Mesendoderm (in vitro differentiated cells): ENCODE data around the gene WASF2.

Source experiments
- DNase-seq: peaks from one replicate; pipeline ENCODE4 v3.0.0; 2013
- H2AK5ac ChIP-seq: 2 replicates; pipeline ENCODE4 v1.6.1; 2013; ENCODE audit warnings: low read length, inconsistent platforms
- H2BK120ac ChIP-seq: 2 replicates; pipeline ENCODE4 v1.6.1; 2013; ENCODE audit warnings: low read depth, mild to moderate bottlenecking, low read length, moderate library complexity, mixed read lengths
- H2BK15ac ChIP-seq: replicated peaks from 2 replicates; pipeline ENCODE4 v1.6.1; 2013; ENCODE audit warnings: low read depth, mild to moderate bottlenecking, moderate library complexity
- H2BK5ac ChIP-seq: 2 replicates; pipeline ENCODE4 v1.6.1; 2013; ENCODE audit warnings: low read length, inconsistent platforms
- H3K18ac ChIP-seq: 2 replicates; pipeline ENCODE4 v1.6.1; 2013; ENCODE audit warnings: mild to moderate bottlenecking, low read length, mixed read lengths
- H3K23ac ChIP-seq: one replicate; pipeline ENCODE4 v1.6.1; 2013; ENCODE audit warnings: low read length
- H3K27ac ChIP-seq: 2 replicates; pipeline ENCODE4 v1.5.1; 2013; ENCODE audit warnings: low read depth, mild to moderate bottlenecking, inconsistent platforms, low read length, moderate library complexity
- H3K27me3 ChIP-seq: 2 replicates; pipeline ENCODE4 v1.6.1; 2013; ENCODE audit warnings: low read length, control low read depth, mild to moderate bottlenecking, inconsistent platforms; ENCODE audit not compliant: insufficient read depth, poor library complexity
- H3K36me3 ChIP-seq: 2 replicates; pipeline ENCODE4 v1.6.1; 2013; ENCODE audit warnings: low read length, inconsistent platforms; ENCODE audit not compliant: control insufficient read depth, insufficient read depth
- H3K4ac ChIP-seq: one replicate; pipeline ENCODE4 v1.6.1; 2013; ENCODE audit warnings: low read depth, mild to moderate bottlenecking, low read length, moderate library complexity
- H3K4me1 ChIP-seq: 2 replicates; pipeline ENCODE4 v1.6.1; 2013; ENCODE audit warnings: low read depth, low read length, inconsistent platforms; ENCODE audit not compliant: control insufficient read depth
- H3K4me2 ChIP-seq: 2 replicates; pipeline ENCODE4 v1.6.1; 2013; ENCODE audit warnings: low read length
- H3K4me3 ChIP-seq: 2 replicates; pipeline ENCODE4 v1.5.1; 2013; ENCODE audit warnings: mild to moderate bottlenecking, low read length
- H3K56ac ChIP-seq: one replicate; pipeline ENCODE4 v1.6.1; 2013; ENCODE audit warnings: low read length
- H3K79me1 ChIP-seq: 2 replicates; pipeline ENCODE4 v1.6.1; 2013; ENCODE audit warnings: low read length, inconsistent platforms
- H3K79me2 ChIP-seq: 2 replicates; pipeline ENCODE4 v1.6.1; 2013; ENCODE audit warnings: mild to moderate bottlenecking, low read length; ENCODE audit not compliant: control insufficient read depth, insufficient read depth
- H3K9ac ChIP-seq: 2 replicates; pipeline ENCODE4 v1.6.1; 2013; ENCODE audit warnings: low read length, inconsistent platforms
- H4K5ac ChIP-seq: one replicate; pipeline ENCODE4 v1.6.1; 2013; ENCODE audit warnings: low read length
- H4K8ac ChIP-seq: one replicate; pipeline ENCODE4 v1.6.1; 2013; ENCODE audit warnings: low read depth, mild to moderate bottlenecking, control low read depth, low read length, moderate library complexity
- WGBS: extraction: QIAGEN DNeasy Blood & Tissue Kit; methylation state at CpG from one replicate; pipeline ENCODE4 v1.1.7; 2013; ENCODE audit warnings: low lambda C conversion rate, missing lambda C conversion rate; ENCODE audit not compliant: insufficient coverage; ENCODE audit errors: extremely low coverage; 5-methylcytosine and 5-hydroxymethylcytosine counted together

The WASF2 gene

GRCh38 chr1:27430903-27431600 lies 58.9 kb downstream of the WASF2 start:
- Histone ChIP-seq H2BK5ac (peak overlapping the region; percentile 4), H3K56ac (peak overlapping the region; percentile 62), H2BK120ac (peak overlapping the region; percentile 90), H3K4me2 (no peak overlapping the region), H2AK5ac (peak overlapping the region; percentile 29), H3K36me3 (peaks cover 2% of the 10 kb centered on the region), H3K23ac (no peak overlapping the region), H3K27ac (peak overlapping the region; percentile 68), H4K5ac (no peak overlapping the region), H2BK15ac (peak overlapping the region; percentile 66), H3K79me2 (peaks cover 14% of the 10 kb centered on the region), H3K4ac (peak overlapping the region; percentile 90), H3K79me1 (peaks cover 13% of the 10 kb centered on the region), H3K27me3 (no peaks in the 10 kb centered on the region), H4K8ac (no peak overlapping the region), H3K9ac (peak overlapping the region; percentile 28), H3K4me3 (no peak overlapping the region), H3K4me1 (peaks cover 26% of the 10 kb centered on the region), H3K18ac (peak overlapping the region; percentile 95)
- DNase-seq: no peak
- no CpG with 5 or more reads among the region's 1 CpG for WGBS

GRCh38 chr1:27429029-27429425 lies 60.9 kb downstream of the WASF2 start:
- Histone ChIP-seq H4K5ac (no peak overlapping the region), H3K56ac (peak overlapping the region; percentile 83), H3K4ac (no peak overlapping the region), H3K23ac (no peak overlapping the region), H3K9ac (peak overlapping the region; percentile 49), H4K8ac (no peak overlapping the region), H3K36me3 (peaks cover 2% of the 10 kb centered on the region), H3K4me1 (peaks cover 24% of the 10 kb centered on the region), H3K4me2 (no peak overlapping the region), H3K79me2 (peaks cover 6% of the 10 kb centered on the region), H3K18ac (peak overlapping the region; percentile 46), H2BK120ac (no peak overlapping the region), H2AK5ac (peak overlapping the region; percentile 43), H3K4me3 (no peak overlapping the region), H2BK15ac (peak overlapping the region; percentile 9), H3K27ac (peak overlapping the region; percentile 87), H2BK5ac (peak overlapping the region; percentile 96), H3K27me3 (no peaks in the 10 kb centered on the region), H3K79me1 (peaks cover 8% of the 10 kb centered on the region)
- no peak for DNase-seq
- no CpG with 5 or more reads among the region's 2 CpGs for WGBS

GRCh38 chr1:27428316-27429028 lies 61.5 kb downstream of the WASF2 start:
- no peaks in the 10 kb centered on the region for H3K27me3 ChIP-seq
- peaks cover 24% of the 10 kb centered on the region for H3K4me1 ChIP-seq
- no peak overlapping the region for H4K5ac ChIP-seq
- no peak overlapping the region for H3K4me3 ChIP-seq
- no peak overlapping the region for H3K23ac ChIP-seq
- no peak overlapping the region for H4K8ac ChIP-seq
- H3K79me1 ChIP-seq: peaks cover 8% of the 10 kb centered on the region
- DNase-seq: peak; percentile 79
- peak overlapping the region; percentile 75 for H3K56ac ChIP-seq
- H3K4ac ChIP-seq: peak overlapping the region; percentile 22
- peaks cover 6% of the 10 kb centered on the region for H3K79me2 ChIP-seq
- H3K9ac ChIP-seq: peak overlapping the region; percentile 46
- H3K18ac ChIP-seq: peak overlapping the region; percentile 52
- WGBS: no CpG with 5 or more reads among the region's 17 CpGs
- no peak overlapping the region for H3K4me2 ChIP-seq
- no peak overlapping the region for H2BK120ac ChIP-seq
- peak overlapping the region; percentile 72 for H2BK5ac ChIP-seq
- peaks cover 2% of the 10 kb centered on the region for H3K36me3 ChIP-seq
- H3K27ac ChIP-seq: peak overlapping the region; percentile 92
- H2BK15ac ChIP-seq: no peak overlapping the region
- H2AK5ac ChIP-seq: no peak overlapping the region

- no CpG with 5 or more reads among the region's 2 CpGs for WGBS
- Histone ChIP-seq H3K4me2 (no peak overlapping the region), H3K36me3 (peaks cover 2% of the 10 kb centered on the region), H3K23ac (no peak overlapping the region), H3K4me3 (no peak overlapping the region), H2BK5ac (peak overlapping the region; percentile 17), H3K4me1 (peaks cover 24% of the 10 kb centered on the region), H3K56ac (peak overlapping the region; percentile 75), H4K8ac (no peak overlapping the region), H3K9ac (peak overlapping the region; percentile 46), H3K27me3 (no peaks in the 10 kb centered on the region), H3K79me1 (peaks cover 6% of the 10 kb centered on the region), H2BK15ac (no peak overlapping the region), H3K27ac (peak overlapping the region; percentile 92), H3K79me2 (peaks cover 4% of the 10 kb centered on the region), H4K5ac (no peak overlapping the region), H2AK5ac (no peak overlapping the region), H3K4ac (peak overlapping the region; percentile 22), H2BK120ac (peak overlapping the region; percentile 77), H3K18ac (peak overlapping the region; percentile 52)
- DNase-seq: no peak
These were observed 62.1 kb downstream of the WASF2 start for GRCh38 chr1:27427816-27428315.

- H3K4ac ChIP-seq: no peak overlapping the region
- H3K79me1 ChIP-seq: peaks cover 6% of the 10 kb centered on the region
- no peak for DNase-seq
- H3K23ac ChIP-seq: no peak overlapping the region
- H3K79me2 ChIP-seq: peaks cover 4% of the 10 kb centered on the region
- H2BK5ac ChIP-seq: peak overlapping the region; percentile 17
- no peak overlapping the region for H3K4me3 ChIP-seq
- H3K56ac ChIP-seq: peak overlapping the region; percentile 59
- no peak overlapping the region for H4K5ac ChIP-seq
- WGBS: no CpG with 5 or more reads among the region's 2 CpGs
- H2BK120ac ChIP-seq: peak overlapping the region; percentile 30
- H2BK15ac ChIP-seq: no peak overlapping the region
- H2AK5ac ChIP-seq: peak overlapping the region; percentile 59
- no peaks in the 10 kb centered on the region for H3K27me3 ChIP-seq
- peaks cover 24% of the 10 kb centered on the region for H3K4me1 ChIP-seq
- peaks cover 2% of the 10 kb centered on the region for H3K36me3 ChIP-seq
- no peak overlapping the region for H3K4me2 ChIP-seq
- peak overlapping the region; percentile 9 for H3K18ac ChIP-seq
- H3K9ac ChIP-seq: no peak overlapping the region
- no peak overlapping the region for H4K8ac ChIP-seq
- H3K27ac ChIP-seq: peak overlapping the region; percentile 92
These were observed 62.6 kb downstream of the WASF2 start for GRCh38 chr1:27427329-27427728.
